GM21360 (cell line): ENCODE results near the gene DYNC2I2.
A peak's percentile ranks its signal among the peaks of the same experiment; 100 is the strongest.
"Not testable (repeated sequence)": the region's sequence is repeated elsewhere in the genome, so short reads cannot be mapped to it uniquely, and the experiment has no call there.

Experiments
- ATAC-seq: cut with Tn5 transposase; IDR thresholded peaks from one replicate; pipeline ENCODE4 v1.9.1; 2021; ENCODE audit warnings: mild to moderate bottlenecking, moderate library complexity; ENCODE audit not compliant: unreplicated experiment

DYNC2I2 gene

GRCh38 chr9:128656416-128657343, at the start of gene DYNC2I2:
TSS of gene DYNC2I2 (minus strand) at chr9:128656847. CDS start at chr9:128656726, 121 bp downstream.
- peak; percentile 56 for ATAC-seq

GRCh38 chr9:128706045-128706444, 49.4 kb upstream of the DYNC2I2 start:
- no peak for ATAC-seq

GRCh38 chr9:128705051-128705965, 48.7 kb upstream of the DYNC2I2 start:
- no peak for ATAC-seq

DNA sequence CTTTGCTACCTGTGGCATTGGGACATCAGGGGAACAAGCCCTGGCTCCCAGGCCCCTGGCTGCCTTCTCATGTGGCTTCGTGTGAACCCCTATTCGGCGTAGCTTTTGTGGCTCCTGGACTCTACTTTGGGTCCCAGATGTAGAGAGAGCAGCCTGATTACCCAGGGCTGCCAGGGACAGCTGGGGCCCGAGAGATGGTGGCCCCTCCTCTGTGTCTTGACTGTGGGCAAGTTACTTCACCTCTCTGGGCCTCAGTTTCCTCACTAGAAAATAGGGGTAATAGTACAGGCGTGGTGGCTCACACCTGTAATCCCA, 47.7 kb upstream of the DYNC2I2 start:
- ATAC-seq: no peak

DNA sequence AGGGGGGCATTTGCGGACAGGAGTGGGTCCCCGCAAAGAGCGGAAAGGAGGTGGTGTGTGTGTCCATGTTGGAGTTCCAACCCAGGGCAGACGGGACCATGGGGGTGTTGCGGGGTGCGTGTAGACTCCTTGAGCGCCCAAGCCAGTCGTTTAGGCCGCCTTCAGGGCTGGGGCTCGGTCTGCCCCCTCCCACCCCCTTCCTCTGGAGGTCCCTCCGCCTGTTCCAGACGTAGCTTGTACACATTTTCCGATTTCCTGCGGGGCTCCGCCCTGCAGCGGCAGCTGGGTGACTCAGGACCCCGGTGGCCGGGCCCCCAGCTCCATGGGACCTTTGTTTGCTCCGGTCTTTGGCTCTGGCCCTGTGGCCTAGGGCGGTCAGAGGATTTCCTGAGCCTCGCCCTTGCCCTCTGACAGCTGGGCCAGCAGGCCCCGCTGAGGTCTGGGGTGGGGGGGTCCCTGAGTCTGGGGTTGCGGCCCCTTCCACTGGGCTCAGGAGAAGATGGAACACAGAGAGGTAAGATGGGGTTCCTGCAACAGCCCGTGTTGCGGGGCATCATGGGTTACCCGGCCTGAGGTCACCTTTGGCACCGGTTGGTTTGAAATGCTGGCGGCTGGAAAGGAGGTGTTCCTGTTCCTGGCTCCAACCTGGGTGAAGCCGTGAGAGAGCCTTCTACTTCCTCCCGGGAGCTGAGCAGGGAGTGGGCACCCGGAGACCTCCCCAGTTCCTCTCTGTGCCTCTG, 47.1 kb upstream of the DYNC2I2 start:
- ATAC-seq: no peak

DNA sequence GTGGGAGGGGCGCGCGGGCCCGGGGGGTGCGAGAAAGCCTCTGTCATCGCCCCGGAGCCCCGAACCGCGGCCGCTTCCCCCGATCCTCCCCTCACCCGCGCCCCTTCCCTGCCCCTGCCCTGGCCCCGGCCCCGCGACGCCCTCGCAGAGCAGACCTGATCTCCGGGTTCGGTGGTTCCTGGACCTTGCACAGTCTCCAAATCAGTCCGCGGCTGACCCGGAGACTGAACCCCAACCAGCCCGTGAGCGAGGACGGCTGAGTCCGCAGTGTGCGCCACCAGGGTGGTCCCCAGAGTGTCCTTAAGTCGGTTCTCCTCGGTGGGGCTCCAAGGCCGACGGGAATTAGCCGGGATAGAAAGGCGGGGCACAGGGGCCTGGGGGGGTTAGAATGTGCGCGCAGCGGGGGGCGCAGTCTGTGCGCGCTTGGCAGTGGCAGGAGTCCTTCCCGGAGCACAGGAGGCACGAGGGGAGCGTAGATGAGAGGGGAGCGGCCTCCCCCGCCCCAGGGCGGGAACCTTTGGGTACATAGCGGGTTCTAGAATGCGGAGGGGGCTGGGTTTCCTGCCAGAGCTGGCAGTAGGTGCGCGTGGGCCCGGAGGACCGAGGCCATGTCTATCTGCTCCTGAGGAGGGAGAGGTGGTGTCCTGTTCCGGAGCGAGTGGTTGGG, 46.4 kb upstream of the DYNC2I2 start:
- no peak for ATAC-seq

GRCh38 chr9:128702445-128702948, 45.9 kb upstream of the DYNC2I2 start, which contains the start of gene PKN3:
TSS of gene PKN3 (plus strand) at chr9:128702503. CDS start at chr9:128702916, 413 bp downstream.
- no peak for ATAC-seq

- ATAC-seq: no peak
These were observed 44.7 kb upstream of the DYNC2I2 start for GRCh38 chr9:128701227-128701854.

- ATAC-seq: not testable (repeated sequence)
These were observed 42.6 kb upstream of the DYNC2I2 start for GRCh38 chr9:128699096-128699795.

GRCh38 chr9:128696923-128697707, 40.5 kb upstream of the DYNC2I2 start:
- ATAC-seq: no peak

DNA sequence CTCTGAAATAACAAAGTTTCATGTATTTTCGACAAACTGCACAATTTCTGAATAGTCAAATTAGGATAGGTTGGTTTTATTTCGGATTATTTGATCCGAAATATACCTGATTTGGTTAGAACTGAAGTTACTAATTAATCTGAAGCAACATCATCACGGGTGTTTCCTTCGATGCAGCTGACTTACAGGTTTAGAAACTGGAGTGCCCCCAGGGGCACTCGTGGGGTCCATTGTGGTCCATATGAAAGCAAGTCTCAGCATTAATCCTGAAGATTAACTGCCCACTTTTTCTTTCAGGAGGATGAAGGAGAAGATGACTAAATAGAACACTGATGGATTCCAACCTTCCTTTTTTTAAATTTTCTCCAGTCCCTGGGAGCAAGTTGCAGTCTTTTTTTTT, 37.7 kb upstream of the DYNC2I2 start:
- ATAC-seq: no peak

GRCh38 chr9:128693738-128694137, 37.1 kb upstream of the DYNC2I2 start:
- not testable (repeated sequence) for ATAC-seq

GRCh38 chr9:128690684-128691034, 34.0 kb upstream of the DYNC2I2 start:
- no peak for ATAC-seq

DNA sequence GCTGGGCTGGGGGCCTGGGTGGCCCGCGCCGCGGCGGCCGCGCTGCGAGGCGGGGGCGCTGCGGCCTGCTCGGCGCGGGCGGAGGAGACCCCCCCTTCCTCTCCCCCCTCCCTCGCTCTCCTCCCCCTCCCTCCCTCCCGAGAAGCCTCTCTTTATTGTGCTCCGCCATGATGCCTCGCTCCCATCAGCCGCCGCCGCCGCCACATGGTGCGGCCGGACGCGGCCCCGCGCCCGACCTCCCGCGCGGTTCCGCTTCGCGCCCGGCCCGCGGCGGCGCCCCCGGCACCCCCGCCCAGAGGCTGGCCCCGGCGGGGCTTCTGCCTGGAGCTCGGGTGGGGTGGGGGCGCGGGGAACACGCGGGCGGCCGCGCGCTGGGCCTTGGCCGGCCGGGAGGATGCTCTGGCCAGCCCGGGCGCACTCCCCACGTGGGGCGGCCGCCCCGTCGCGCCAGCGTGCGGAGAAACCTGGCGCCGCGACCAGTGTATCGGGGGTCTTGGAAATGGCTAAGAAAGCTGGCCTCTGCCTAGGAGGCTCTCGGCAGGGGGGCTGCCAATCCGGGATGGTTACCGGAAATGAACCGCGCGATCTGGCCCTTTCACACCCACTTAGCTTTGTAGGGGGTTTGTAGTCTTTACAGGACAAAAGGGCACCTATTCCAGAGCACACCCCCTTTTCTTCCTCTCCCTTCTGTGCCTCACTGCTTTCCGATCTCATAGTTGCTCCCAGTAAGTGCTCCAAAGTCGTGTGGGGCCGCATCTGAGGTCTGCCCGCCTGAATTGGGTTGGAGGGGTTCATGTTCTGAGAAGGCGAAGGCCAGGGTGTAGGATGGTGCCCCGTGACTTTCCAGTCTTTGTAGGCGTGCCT, 33.4 kb upstream of the DYNC2I2 start:
- ATAC-seq: no peak

GRCh38 chr9:128689293-128689774, 32.7 kb upstream of the DYNC2I2 start:
- ATAC-seq: peak; percentile 24

GRCh38 chr9:128688501-128689292, 32.0 kb upstream of the DYNC2I2 start, which contains the start of gene SET:
TSS of gene SET (plus strand) at chr9:128689222. CDS start at chr9:128689583, 361 bp downstream.
- ATAC-seq: peak; percentile 71
